ENCODE measurements around the gene SOX1.

The SOX1 gene

GRCh38 chr13:112111239-112111857 lies 44.4 kb downstream of the SOX1 start:
- DNase-seq = no peak

DNA sequence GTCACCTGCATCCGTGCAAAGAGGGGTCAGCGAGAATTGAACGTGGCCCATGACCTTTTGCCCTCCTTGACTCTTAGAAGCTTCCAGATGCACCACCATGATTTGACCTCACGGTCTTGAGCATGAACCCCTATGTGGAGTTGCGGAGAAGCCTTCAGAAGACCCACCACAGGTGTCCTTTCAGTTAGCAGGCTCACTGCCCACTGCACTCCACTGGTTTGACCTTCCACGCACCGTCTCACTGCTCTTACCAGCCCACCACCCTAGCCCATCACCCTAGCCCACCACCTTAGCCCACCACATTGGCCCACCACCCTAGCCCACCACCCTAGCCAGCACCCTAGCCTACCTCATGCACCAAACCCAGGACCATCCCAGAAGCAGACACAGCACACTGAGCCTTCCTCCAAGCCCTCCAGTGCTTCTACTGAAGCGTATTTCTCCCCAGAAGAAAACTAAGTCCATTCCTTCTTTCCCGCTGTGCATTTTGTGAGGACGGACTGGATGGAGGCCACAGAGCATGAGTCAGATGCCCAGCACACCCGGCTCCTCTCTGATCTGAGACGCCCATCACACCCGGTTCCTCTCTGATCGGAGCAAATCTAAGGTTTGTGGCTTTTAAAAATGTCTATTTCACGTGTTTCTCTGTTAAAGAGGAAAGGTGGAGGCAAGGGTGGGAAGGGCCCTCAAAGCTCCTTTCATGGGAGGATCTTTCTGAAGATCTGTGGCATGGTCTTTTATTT lies 45.8 kb downstream of the SOX1 start:
- DNase-seq = no peak

GRCh38 chr13:112113348-112113747 lies 46.4 kb downstream of the SOX1 start:
- no peak for DNase-seq

- no peak for DNase-seq
These were observed 46.9 kb downstream of the SOX1 start for GRCh38 chr13:112113851-112114250.

DNA sequence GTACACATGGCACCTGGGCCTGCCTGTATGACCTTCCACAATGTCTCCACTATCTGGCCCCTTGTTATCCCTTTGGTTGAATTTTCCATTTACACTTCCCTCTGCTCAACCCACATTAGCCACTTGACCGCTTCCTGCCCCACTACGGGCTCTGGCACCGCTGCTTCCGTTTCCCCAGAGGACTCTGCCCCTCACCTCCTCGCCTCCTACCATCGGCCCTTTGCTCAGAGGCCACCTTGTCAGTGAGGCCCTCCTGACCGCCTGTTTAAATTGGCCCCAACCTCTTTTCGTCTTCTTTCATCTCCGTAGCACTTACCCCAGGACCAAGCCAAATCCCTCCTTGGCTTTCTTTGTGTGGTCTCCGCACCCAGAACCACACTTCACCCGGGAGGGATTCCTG lies 47.4 kb downstream of the SOX1 start:
- no peak for DNase-seq

- DNase-seq = no peak
These were observed 48.6 kb downstream of the SOX1 start for GRCh38 chr13:112115403-112116091.

- DNase-seq = no peak
These were observed 49.4 kb downstream of the SOX1 start for GRCh38 chr13:112116187-112116950.

DNA sequence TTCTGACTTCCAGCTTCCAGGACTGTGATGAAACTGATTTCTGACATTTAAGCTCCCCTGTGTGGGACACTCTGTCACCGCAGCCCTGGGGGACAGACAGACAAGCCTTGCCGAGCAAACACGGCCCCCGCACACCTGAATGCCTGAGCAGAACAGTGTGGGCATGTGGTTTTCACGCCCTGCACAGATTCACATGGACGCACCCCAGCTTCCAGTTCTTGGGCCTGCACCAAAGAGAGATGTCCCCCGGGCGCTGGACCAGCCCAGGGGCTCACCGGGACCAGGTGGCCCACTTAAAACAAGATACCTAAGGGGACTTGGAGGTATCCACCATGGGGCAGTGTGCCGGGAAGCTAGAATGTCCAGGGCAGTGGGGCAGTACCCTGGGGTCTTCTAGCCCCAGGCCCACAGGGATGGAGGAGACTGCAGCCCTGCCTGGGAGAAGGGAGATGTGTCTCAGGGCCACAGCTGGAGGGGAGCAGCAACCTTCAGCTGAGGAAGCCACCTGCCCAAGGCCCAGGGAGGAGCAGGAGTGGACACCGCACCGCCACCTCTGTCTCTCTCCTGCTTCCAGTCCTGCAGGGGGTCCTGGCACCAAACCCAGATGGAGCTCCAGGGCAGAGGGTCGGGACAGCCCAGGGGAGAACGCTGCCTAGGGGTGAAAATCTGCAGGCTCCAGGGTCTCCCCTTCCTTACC lies 50.5 kb downstream of the SOX1 start:
- DNase-seq = no peak

DNA sequence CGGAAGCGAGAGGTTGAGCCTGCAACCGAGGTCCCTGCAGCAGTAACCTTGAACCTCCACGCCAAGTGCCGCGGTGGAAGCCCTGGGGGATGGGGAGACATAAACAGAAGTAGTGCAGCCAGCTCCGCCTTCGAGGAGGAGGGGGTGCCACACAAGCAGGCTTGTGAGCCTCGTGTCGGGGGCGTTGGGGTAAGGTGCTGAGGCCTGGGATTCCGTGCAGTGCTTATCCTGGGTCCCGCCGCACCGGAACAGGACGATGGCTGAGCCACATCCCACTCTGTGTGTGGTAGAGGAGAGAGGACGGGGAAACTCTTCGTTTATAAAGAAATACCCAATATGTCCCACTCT lies 51.0 kb downstream of the SOX1 start:
- no peak for DNase-seq

DNA sequence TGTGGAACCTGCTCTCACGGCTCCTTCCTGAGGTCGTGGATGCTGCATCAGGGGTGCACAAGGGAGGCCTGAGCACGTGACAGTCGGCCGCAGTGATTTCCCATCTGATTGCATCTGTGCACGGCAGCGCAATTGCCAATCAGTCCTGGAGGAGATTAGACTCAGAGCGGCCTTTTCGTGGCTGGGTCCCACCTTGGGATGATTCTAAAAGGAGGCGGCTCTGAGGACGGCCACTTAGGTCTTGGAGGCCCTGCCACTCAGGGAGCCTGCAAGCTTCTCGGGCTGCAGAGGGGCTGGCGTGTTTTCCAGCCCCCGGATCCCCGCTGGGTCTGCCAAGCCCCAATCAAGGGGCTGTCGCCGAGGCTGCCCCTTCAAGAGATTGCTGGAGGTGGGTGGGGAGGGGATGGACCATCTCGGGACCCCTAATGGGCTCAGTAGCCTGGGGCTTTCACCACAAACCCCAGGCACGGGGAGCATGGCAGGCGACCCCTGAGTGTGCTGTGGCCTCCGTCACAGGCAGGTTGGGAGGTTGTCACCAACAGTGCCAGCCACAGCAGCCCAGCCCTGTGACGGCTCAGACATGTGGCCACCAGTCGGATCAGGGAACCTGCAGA lies 51.6 kb downstream of the SOX1 start:
- no peak for DNase-seq

DNA sequence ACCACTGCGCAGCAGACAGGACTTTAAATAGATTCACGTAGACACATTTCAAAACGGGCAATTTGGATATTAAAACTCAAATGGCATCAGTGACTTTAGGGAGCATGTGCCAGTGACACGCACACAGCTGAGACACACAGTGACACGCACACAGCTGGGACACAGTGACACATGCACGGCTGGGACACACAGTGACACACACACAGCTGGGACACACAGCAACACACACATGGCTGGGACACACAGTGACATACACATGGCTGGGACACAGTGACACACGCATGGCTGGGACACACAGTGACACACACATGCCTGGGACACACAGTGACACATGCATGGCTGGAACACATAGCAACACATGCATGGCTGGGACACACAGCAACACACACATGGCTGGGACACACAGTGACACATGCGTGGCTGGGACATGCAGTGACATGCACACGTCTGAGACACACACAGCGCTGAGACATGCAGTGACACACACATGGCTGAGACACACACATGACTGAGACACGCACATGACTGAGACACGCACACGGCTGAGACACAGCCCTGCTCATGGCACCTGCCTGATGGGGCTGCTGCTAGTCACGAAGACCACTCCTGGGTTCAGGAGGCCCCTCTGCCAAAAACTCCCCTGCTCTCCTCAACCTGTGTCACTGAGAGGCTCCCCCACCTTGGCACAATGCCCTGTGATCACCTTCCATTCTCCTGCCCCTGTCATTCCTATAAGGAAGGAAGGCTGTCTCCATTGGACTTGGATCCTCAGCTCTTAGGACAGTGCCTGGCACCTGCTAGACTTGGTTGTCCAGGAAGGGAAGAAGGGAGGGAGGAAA lies 52.5 kb downstream of the SOX1 start:
- no peak for DNase-seq

- no peak for DNase-seq
These were observed 53.1 kb downstream of the SOX1 start for GRCh38 chr13:112120031-112120373.

Data from SHP77 (cell line).